Measurements from ENCODE around the gene ZG16B. TPM values are rescaled to one million over a fixed set of nuclear protein-coding genes. Genes with fewer than 3 reads are reported as not detected.

ZG16B gene
- under 1 TPM in 3 of 4 donors, not detected in 1; 0.42 to 0.50 (median 0.47) TPM for polyA plus RNA-seq (ENCODE audit: insufficient read length in 4 of 4)

- no peak for DNase-seq (ENCODE audit: low read depth in 4 of 4, low spot score in 3 of 4)
Measured at GRCh38 chr16:2829501-2830354, at the start of gene ZG16B. Gene ZG16B, plus strand, starts transcription at chr16:2830303. Its CDS starts 139 bp downstream, at chr16:2830442.

- DNase-seq (ENCODE audit: low read depth in 4 of 4, low spot score in 3 of 4): no peak
Measured at GRCh38 chr16:2782583-2783351, 47.3 kb upstream of the ZG16B start.

DNA sequence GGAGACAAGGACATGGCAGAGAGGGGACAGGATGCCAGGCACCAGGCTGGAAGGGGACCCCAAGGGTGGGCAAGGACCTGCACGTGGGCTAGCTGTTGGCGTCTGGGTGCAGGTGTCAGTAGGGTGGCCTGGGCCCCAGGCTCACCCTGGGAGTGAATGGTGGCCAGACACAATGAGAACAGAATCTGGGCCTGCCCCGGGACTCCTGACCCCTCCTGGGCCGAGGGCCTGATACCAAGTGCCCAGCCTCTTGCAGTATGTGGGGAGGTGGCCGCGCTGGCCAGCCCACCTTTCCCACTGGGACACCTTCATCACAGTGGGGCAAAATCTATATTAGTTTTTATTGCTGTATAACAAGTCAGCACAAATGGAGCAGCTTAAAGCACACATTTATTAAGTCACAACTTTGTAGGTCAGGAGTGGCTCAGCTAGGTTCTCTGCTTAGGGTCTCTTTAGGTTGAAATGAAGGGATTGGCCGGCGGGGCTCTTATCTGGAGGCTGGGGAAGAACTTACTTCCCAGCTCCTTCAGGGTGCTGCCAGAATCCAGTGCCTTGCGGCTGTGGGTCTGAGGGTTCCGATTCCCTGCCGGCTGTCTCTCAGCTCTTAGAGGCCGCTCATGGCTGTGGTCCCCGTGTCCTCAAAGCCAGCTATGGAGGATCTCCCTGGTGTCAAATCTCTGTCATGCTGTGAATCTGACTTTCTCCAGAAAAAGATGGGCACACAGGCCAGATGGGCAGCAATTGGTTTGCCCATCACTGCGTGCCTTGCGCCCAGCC is 46.3 kb upstream of the ZG16B start:
- no peak for DNase-seq (ENCODE audit: low read depth in 4 of 4, low spot score in 3 of 4)

- DNase-seq (ENCODE audit: low read depth in 4 of 4, low spot score in 3 of 4): no peak
Measured at GRCh38 chr16:2784358-2785100, 45.6 kb upstream of the ZG16B start.

DNA sequence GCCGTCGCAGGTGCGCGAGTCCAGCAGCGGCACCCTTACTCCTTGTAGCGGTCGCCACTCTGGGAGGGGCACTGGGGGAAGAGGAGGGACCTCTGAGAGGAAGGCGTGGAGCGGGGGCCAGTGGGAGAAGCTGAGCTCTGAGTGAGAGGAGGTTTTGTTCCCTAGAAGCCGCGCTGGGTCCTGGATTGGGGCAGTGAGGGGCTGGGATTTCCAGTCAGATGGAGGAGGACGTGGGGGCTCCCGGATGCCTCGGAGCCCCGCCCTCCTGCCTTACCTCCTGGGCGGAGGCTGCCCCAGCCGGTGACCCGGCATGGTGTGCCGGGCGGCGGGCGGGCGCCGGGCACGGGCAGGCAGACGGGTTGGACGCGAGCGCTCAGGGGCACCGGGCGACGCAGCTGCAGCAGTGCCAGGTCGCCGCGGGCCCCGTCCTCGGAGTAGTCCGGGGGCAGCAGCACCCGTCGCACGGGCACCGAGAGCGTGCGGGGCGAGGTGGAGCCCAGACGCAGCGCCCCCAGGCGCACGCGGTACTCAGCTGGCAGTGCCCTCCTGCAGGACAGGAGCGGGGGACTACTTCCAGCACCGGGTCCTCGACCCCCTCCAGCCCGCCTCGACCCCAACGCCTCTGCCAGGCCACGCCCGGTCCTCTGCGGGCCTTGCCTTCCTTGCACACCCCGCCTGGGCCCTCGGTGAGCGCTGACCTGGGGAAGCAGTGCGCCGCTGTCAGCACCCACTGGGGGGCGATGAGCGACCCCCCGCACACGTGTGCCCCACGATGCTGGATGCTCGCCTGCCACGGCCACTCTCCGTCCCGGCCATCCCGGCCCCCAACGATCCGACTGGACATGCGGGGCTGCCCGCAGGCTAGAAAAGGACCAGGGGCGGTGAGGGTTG is 44.8 kb upstream of the ZG16B start:
- DNase-seq (ENCODE audit: low read depth in 4 of 4, low spot score in 3 of 4): no peak

GRCh38 chr16:2786061-2786825 is 43.9 kb upstream of the ZG16B start:
- no peak for DNase-seq (ENCODE audit: low read depth in 4 of 4, low spot score in 3 of 4)

- no peak for DNase-seq (ENCODE audit: low read depth in 4 of 4, low spot score in 3 of 4)
Measured at GRCh38 chr16:2786826-2787151, 43.3 kb upstream of the ZG16B start.

DNA sequence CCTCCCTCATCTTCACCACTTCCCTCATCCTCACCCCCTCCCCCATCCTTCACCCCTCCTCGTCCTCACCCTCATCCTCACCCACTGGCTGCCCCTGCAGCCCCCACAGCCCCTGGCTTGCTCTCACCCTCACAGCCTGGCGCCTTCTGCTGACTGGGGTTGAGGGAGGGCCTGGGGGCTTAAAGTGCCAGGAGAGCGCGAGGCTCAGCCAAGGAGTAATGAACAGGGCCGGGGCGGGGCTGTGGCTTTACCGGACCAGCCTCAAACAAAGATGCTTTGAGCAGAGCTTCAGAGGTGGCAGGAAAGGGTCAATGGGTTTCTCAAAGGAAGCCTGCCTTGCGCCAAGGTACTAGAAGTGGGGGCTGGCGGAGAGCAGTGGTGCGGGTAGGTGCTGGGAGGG is 42.7 kb upstream of the ZG16B start, which contains the start of gene PRSS33:
Gene PRSS33 (minus strand): TSS at position 155 of the 400 bp plus-strand sequence. CDS start 1,013 bp downstream, outside the sequence.
- DNase-seq (ENCODE audit: low read depth in 4 of 4, low spot score in 3 of 4): no peak

- no peak for DNase-seq (ENCODE audit: low read depth in 4 of 4, low spot score in 3 of 4)
Measured at GRCh38 chr16:2787961-2788360, 42.1 kb upstream of the ZG16B start.

DNA sequence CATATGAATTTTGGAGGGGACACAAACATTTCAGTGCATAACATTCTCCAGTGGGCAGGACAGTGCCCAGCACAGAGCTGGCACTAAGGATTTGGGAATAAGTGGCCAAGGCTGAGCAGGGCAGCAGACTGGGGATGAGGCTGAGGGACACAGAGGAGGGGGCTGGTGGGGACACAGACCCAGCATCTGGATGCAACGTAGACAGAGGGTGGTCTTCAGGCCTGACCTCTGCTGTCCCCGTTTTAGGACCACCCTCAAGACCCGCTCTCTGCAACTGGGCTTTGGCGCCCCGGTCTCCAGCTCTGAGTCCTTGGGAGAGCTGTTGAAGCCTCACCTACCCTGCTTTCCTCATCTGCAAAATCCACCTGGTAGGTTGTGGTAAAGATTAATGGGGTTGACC is 39.5 kb upstream of the ZG16B start:
- DNase-seq (ENCODE audit: low read depth in 4 of 4, low spot score in 3 of 4): no peak

DNA sequence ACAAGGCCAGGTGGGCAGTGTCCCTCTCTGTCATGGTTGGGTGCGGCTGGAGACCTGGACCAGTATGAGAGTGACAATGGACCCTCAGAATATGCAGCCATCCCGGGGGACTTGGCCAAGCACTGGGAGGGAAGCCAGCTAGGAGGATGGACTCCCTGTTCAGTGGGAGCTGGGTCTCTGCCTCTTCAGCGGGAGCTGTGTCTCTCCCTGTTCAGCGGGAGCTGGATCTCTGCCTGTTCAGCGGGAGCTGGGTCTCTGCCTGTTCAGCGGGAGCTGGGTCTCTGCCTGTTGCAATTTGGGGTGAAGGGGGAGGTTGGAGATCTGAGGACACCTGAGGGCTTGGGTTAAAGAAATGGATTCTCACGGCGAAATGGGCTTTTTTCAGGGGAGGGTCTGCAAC is 38.9 kb upstream of the ZG16B start:
- no peak for DNase-seq (ENCODE audit: low read depth in 4 of 4, low spot score in 3 of 4)

GRCh38 chr16:2792940-2793339 is 37.2 kb upstream of the ZG16B start:
- DNase-seq (ENCODE audit: low read depth in 4 of 4, low spot score in 3 of 4): no peak

- no peak for DNase-seq (ENCODE audit: low read depth in 4 of 4, low spot score in 3 of 4)
Measured at GRCh38 chr16:2795395-2796143, 34.5 kb upstream of the ZG16B start.

DNA sequence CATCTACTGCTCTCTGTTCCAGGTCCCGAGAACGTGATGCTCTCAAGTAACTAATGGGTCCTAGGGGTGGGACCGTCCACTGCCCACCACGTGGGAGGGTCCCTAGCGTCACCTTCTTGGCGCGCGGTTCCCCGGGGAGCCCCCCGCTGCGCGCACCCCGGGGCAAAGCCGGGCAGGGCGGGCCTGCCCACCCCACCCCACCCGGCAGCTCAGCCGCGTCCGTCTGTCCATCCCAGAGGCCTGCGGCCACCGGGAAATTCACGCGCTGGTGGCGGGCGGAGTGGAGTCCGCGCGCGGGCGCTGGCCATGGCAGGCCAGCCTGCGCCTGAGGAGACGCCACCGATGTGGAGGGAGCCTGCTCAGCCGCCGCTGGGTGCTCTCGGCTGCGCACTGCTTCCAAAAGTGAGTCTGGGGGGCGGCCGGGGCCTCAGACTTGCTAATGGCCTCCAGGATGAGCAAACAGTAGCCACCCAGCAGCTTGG is 31.3 kb upstream of the ZG16B start:
- no peak for DNase-seq (ENCODE audit: low read depth in 4 of 4, low spot score in 3 of 4)

DNA sequence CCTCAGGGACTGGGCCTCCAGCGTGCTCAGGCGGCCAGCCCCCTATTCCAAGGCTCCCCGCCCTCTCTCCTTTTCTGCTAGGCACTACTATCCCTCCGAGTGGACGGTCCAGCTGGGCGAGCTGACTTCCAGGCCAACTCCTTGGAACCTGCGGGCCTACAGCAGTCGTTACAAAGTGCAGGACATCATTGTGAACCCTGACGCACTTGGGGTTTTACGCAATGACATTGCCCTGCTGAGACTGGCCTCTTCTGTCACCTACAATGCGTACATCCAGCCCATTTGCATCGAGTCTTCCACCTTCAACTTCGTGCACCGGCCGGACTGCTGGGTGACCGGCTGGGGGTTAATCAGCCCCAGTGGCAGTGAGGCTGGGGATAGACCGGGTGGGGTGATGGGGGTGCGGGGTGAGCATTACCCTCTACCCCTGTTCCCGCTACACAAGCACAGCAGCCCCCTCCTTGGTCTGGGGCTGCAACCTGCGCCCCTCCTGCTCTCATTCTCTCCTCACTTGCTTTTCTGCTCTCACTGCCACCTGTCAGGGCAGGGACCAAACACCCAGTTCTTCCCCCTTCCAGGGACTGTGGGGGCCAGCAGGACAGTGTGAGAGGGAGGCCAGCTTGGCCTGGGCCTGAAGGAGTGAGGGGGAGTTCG is 30.8 kb upstream of the ZG16B start:
- no peak for DNase-seq (ENCODE audit: low read depth in 4 of 4, low spot score in 3 of 4)

GRCh38 chr16:2799859-2800226 is 30.3 kb upstream of the ZG16B start:
- DNase-seq (ENCODE audit: low read depth in 4 of 4, low spot score in 3 of 4): no peak

DNA sequence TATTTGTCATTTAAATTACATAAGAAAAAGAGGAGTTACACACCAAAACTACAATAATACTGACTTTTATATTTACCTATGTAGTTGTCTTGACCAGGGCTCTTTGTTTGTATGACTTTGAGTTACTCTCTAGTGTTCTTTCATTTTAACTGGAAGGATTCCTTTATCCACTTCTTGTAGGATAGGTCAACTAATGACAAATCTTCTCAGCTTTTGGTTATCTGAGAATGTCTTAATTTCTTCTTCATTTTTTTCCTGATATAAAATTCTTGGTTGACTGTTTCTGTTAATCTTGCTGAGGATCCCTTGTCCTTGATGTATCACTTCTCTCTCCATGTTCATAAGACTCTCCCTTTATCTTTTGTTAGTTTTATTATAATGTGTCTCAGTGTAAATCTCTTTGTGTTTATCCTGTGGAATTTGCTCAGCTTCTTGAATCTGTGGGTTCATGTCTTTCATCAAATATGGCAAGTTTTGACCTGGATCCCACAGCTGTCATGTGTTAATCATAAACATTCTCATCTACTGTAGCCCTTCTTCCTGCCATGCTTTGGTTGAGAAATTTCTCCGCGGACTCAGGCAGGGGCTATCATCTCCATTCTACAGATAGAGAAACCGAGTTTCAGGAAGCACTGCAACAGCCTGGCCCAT is 26.4 kb upstream of the ZG16B start:
- no peak for DNase-seq (ENCODE audit: low read depth in 4 of 4, low spot score in 3 of 4)

All from left renal pelvis (tissue), 4 donors.